ENCODE results near the gene SDC4.

The SDC4 gene

DNA sequence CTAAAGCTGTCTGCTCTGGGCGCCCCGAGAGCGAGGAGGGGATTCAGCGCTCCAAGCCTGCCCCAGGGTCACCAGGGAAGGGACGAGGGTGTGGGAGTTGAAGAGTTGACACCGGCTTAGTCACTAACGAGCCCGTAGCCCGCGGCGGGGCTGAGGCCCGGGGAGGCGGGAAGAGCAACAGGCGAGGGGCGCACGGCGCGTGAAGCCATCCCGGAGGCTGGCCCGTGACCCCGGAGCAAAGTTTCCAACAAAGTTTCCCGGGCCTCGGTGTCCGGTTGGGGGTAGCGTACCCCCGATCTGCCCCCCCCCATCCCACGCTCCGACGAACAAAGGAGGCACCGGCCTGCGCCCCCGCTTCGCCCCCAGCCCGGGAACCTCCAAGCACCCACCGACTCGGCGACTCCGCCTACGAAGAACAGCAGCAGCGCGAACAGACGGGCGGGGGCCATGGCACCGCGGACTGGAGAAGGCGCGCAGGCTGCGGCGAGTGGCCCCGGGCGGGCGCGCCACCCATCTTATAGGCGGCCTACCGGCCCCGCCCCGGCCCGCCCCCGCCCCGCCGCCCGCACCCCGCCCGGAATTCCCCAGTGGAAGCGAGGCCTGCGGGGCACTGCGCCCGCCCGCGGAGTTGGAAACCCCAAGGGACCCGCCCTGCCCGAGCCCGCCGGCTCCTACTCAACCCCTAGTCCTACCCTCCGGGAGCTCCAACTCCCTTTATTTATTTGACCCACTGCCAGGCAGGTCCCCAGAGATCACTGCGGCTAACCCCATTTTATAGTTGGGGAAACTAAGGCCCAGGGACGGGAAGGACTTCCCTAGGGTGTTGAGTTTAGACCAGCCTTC is at the start of gene SDC4:
SDC4 (minus strand) TSS at position 489 of the 843 bp plus-strand sequence; CDS start at position 449, 40 bp downstream.
- no peak for DNase-seq (ENCODE audit: low read depth)

DNA sequence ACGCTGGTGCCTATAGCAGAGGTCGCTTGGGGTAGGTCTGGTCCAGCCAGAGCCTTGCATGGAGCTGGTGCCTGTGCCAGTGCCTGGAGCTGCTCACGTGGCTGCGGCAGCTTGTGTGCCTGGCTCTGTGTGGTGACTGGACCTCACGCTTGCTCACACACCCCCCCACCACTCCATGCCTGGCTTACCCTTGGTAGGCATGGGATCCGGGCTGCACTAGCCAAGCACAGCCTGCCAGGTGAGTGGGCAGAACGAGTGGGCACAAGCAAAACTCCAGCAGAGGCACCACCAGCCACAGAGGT is 46.8 kb upstream of the SDC4 start:
- no peak for DNase-seq (ENCODE audit: low read depth)

DNA sequence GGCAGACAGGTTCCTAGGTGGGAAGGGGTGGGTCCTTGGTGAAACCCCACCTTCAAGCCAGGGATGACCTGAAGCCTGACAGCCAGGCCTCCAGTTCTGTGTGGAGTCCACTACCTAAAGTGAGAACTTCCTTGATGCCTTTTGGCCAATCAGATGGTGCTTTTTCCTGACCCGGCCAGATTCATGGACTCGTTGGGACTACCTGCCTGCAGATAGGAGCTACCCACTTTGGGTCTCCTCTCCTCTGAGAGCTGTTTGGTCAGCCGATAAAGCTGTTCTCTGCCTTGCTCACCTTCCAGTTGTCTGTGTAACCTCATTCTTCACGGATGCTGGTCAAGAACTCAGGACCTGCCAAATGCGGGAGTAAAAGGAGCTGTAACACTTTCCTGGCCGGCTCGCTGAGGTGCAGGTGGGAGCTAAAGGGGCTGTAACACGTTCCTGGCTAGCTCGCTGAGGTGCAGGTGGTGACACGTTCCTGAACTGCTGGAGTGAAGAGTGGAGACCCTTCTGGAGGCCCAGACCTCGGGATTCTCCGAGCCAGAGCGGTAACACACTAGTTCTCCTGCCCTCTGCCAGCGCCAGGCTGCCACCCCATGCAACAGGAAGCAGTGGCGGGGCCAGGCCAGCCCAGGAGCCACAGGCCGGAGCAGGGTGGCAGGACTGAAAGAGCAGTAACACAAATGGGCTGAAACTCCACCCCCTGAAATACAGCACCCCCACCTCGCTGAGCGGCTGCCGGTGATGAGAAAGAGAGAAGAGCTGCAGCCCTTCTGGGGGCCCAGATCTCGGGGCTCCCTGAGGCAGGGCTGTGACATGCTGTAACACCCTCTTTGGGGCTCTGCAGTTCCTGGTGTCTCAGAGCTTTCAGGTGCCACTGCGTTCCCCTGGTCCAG is 46.2 kb upstream of the SDC4 start:
- DNase-seq (ENCODE audit: low read depth), result no peak

- DNase-seq (ENCODE audit: low read depth), result no peak
These were observed 44.5 kb upstream of the SDC4 start for GRCh38 chr20:45392733-45393132.

DNA sequence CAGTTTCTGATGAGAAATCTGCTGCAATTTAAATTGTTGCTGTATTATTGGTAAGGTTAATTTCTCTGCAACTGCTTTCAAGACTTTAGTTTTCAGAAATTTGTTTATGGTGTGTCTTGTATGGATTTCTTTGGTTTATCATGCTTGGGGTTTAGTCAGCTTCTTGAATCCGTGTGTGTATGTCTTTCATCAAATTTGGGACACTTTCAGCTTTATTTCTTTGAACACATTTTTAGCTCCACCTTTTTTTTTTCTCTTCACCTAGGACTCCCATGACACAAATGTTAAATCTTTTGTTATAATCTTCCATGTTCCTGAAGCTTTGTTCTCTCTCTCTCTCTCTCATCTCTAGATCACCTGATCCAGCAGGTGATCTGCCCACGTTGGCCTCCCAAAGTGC is 43.3 kb upstream of the SDC4 start:
- no peak for DNase-seq (ENCODE audit: low read depth)

- no peak for DNase-seq (ENCODE audit: low read depth)
These were observed 42.7 kb upstream of the SDC4 start for GRCh38 chr20:45390931-45391330.

- DNase-seq (ENCODE audit: low read depth), result no peak
These were observed 39.0 kb upstream of the SDC4 start for GRCh38 chr20:45387274-45387673.

DNA sequence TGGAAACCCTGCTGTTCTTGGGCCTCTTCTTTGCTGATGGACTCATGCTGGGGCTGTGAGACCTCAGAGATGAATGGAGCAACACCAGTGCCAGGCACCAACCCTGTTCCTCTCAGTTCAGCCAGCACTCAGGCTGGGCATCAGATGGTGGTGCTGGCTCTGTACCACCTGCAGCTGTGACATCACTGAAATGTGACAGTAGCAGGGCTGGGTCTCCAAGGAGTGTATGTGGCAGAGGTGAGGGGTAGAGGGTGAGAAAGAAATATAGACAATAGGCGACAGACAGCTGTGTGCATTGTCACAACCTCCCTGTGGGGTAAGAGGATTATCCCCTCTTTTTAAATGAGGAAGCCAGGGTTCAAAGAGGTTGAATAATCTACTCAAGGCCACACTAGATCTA is 30.0 kb upstream of the SDC4 start, which contains the start of gene TP53TG5:
TP53TG5 (minus strand) TSS at position 135 of the 400 bp plus-strand sequence; CDS start at position 46, 89 bp downstream.
- no peak for DNase-seq (ENCODE audit: low read depth)

DNA sequence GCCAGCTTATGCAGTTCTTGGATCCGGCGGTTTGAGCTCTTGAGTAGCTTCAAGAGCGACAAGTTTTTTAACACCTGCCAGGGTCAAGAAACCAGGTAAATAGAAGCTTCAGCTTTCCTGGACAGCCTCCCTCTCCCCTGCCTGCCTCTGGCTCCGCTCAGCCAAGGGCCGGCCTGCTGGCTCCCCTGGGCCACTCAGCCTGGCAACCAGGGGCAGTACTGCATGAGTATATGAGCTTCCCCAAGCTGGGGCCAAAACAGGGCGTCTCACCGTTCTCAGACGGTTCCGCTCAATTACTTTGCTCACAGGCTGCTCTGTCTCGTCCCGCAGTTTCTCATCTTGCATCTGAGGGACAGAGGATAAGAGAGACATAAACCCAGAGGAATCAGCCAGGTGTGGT is 29.0 kb upstream of the SDC4 start:
- no peak for DNase-seq (ENCODE audit: low read depth)

GRCh38 chr20:45374966-45375365 is 26.7 kb upstream of the SDC4 start:
- no peak for DNase-seq (ENCODE audit: low read depth)

DNA sequence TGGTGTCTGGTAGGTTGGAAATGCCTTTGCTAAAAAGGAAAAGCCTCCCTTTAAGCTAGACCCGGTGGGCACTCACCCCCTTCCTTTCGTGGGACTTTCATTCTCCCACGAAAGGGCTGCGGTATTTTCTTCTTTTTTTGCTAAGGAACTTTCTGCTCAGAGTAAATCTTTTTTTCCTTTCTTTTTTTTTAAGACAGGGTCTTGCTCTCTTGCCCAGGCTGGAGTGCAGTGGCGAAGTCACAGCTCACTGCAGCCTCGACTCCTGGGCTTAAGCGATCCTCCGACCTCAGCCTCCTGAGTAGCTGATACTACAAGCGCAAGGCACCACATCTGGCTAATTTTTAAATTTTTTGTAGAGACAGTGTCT is 25.9 kb upstream of the SDC4 start:
- DNase-seq (ENCODE audit: low read depth), result no peak

DNA sequence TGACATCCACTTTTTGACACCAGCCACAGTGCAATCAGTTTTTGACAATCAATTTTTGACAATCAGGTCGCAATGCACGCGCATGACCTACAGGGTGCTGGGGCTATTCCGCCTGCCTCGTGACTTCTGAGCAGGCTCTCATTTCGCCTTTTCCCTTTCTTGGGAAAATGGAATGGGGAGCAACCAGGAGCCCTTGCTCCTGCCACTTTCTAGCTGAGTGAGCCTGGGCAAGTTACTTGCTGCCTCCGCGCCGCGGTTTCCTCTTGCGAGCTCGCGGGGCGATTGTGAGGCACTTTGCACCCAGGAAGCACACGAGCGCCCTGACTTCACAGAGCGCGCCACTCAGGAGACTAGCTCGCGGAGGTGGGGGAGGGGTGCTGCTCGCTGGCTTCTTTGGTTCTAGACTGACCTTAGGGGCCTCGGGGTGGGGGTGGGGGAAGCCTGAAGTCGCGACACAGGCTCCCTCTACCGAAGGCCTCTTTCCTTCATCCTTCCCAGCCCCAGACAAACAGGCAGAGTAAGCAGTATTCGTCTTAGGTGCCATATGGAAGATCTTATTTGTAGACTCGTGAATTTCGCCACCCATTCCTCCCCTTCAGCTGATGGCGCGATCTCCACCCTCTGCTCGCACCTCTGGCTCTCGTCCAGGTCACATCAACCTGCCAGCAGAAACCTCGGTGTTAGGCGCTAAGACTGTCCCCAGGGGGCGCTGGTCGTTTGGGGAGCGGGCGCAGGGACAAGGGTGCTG is 25.3 kb upstream of the SDC4 start:
- DNase-seq (ENCODE audit: low read depth), result no peak

DNA sequence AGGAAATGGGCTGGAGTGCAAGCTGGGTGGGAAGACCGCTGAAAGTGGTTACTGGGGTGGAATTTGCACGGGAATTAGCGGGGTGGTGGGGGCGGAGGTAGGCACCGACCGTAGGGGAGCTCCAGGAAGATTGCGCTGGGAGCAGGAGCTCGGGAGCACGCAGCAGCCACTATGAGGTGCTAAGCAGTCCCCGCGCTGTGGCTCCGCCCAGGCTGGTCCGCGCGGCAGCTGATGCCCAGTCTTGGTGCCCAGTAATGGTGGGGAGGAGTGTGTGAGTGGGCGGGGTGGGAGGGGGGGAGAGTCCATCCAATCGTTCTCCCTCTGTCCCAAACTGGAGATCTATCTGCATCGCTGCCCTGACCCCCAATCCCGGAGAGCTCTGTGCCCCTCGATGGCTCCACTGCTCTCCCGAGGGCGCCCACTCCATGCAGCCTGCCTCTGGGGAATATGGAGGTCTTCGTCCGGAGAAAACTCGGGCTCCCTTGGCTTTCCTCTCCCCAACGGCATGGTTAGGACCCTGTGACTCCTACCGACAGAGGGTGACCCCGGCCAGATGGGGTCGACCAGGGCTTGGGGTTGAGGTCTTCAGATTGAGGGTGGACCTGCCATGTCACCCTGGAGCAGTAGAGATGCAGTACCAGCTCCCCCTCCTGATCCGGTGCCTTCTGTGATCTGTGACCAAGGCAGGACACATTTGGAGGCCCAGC is 24.6 kb upstream of the SDC4 start:
- no peak for DNase-seq (ENCODE audit: low read depth)

GRCh38 chr20:45372241-45372640 is 24.0 kb upstream of the SDC4 start:
- no peak for DNase-seq (ENCODE audit: low read depth)

DNA sequence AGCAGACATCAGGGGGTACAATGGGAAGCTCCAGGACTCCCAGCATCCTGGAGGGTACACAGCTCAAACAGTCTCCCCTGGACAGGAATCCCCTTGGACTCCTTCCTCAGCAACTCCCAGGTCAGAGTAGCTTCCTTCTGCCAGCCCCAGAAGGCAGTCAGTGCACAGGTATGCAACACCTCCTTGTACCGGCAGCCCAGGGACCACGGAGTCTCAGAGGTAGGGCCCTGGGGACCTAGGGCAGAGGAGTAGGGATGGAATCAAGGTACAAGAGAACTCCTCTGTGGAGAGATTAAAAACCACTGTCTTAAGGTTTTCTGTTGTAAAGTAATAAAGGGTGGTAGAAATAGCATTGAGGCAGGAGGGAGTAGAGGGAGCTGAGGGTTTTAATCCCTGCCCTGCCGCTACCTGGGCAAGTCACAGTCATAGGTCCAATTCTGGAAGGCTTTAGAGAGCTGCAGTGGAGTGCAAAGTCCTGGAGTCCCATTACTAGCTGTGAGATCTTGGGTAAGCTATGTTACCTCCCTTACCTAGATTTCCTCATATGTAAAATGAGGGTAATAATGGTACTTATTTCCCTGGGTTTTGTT is 22.4 kb upstream of the SDC4 start:
- DNase-seq (ENCODE audit: low read depth), result no peak

GRCh38 chr20:45368221-45368980 is 20.2 kb upstream of the SDC4 start:
- DNase-seq (ENCODE audit: low read depth), result no peak

DNA sequence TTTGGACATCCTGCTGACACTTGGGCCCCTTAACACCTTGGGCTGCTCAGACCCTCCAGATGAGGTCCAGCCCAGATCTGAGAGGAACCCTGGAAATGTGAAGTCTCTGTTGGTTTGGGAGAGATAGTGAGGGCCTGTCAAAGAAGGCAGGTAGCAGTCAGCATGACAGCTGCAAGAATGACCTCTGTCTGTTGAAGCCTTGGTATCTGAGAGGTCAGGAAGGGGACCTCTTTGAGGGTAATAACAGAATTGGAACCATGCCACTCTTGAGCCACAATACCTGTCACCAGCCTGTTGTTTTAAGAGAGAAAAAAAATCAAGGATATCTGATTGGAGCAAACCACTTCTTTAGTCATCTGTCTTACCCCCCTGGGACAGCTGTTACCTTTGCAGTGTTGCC is 18.9 kb upstream of the SDC4 start:
- DNase-seq (ENCODE audit: low read depth), result no peak

DNA sequence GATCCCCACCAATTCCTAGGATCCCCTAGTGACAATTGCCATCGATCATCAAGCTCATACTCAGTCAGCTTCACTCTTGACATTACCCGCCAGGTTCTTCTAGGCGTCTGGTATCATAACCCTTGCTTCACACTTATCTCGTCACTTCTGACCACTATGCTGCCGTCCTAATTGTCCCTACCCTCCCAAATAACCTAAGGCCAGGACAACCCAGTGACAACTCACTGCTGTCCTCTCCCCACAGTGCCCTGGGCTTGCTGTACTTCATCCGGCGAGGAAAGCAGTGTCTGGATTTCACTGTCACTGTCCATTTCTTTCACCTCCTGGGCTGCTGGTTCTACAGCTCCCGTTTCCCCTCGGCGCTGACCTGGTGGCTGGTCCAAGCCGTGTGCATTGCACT is 18.4 kb upstream of the SDC4 start:
- no peak for DNase-seq (ENCODE audit: low read depth)

- no peak for DNase-seq (ENCODE audit: low read depth)
These were observed 18.0 kb upstream of the SDC4 start for GRCh38 chr20:45366192-45366591.

DNA sequence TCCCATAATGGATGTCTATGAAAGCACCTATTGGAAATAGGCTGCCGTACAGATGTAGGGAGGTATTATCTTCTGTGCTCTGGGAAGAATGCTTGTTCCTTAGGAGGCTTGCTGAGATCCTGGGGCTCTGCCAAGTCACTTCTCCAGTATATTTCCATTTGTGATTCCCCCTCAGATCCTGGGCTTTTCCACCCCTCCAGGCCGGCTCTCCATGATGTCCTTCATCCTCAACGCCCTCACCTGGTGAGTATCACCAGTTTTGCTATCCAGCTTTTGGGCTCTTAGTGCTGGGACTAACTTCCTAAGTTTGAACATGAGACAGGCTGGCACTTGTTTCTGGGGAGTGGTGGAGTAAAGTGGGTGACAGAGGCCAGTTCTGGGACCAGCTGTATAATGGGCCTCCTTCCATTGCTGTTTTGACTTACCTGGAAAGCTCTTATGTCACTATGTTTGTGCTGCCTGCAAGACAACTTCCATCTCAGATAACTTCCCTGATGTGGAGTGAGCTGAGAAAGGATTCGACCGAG is 17.3 kb upstream of the SDC4 start:
- DNase-seq (ENCODE audit: low read depth), result no peak

All from GM04503 (cell line).